H9 (cell line): ENCODE data around the gene ZNF317. TPM values are rescaled to one million over a fixed set of nuclear protein-coding genes. Genes with fewer than 3 reads are reported as not detected.

Experiments used
- DNase-seq: peaks from one replicate; pipeline ENCODE4 v3.0.0-alpha.2; 2017
- H2AFZ ChIP-seq: one replicate; pipeline ENCODE4 v1.6.1; 2013; ENCODE audit warnings: mild to moderate bottlenecking, low read length, control low read depth, moderate library complexity
- H2AK5ac ChIP-seq: 2 replicates; pipeline ENCODE4 v1.6.1; 2013; ENCODE audit warnings: low read length, control low read depth, mixed read lengths; ENCODE audit not compliant: insufficient read length
- H2BK120ac ChIP-seq: one replicate; pipeline ENCODE4 v1.6.1; 2013; ENCODE audit warnings: low read depth, mild to moderate bottlenecking, low read length, control low read depth, inconsistent platforms; ENCODE audit not compliant: poor library complexity, severe bottlenecking
- H2BK12ac ChIP-seq: 2 replicates; pipeline ENCODE4 v1.6.1; 2013; ENCODE audit warnings: low read length, control low read depth, mixed read lengths, low read depth; ENCODE audit not compliant: insufficient read length
- H2BK15ac ChIP-seq: 2 replicates; pipeline ENCODE4 v1.6.1; 2013; ENCODE audit warnings: low read depth, low read length, control low read depth
- H2BK20ac ChIP-seq: one replicate; pipeline ENCODE4 v1.6.1; 2013; ENCODE audit warnings: low read depth, mild to moderate bottlenecking, low read length, control low read depth, inconsistent platforms; ENCODE audit not compliant: poor library complexity, severe bottlenecking
- H2BK5ac ChIP-seq: 2 replicates; pipeline ENCODE4 v1.6.1; 2013; ENCODE audit warnings: low read length, control low read depth, mixed read lengths; ENCODE audit not compliant: insufficient read length
- H3K14ac ChIP-seq: 2 replicates; pipeline ENCODE4 v1.6.1; 2013; ENCODE audit warnings: low read length, control low read depth; ENCODE audit not compliant: insufficient read depth
- H3K18ac ChIP-seq: 2 replicates; pipeline ENCODE4 v1.6.1; 2013; ENCODE audit warnings: low read depth, mild to moderate bottlenecking, mixed read lengths, low read length, control low read depth; ENCODE audit not compliant: insufficient read length
- H3K23ac ChIP-seq: 2 replicates; pipeline ENCODE4 v1.6.1; 2013; ENCODE audit warnings: low read length, control low read depth, mixed read lengths, low read depth; ENCODE audit not compliant: insufficient read length
- H3K23me2 ChIP-seq: 2 replicates; pipeline ENCODE4 v1.6.1; 2013; ENCODE audit warnings: low read depth, mild to moderate bottlenecking, mixed read lengths, low read length, control low read depth; ENCODE audit not compliant: insufficient read length, poor library complexity, severe bottlenecking
- H3K27ac ChIP-seq: 2 replicates; pipeline ENCODE4 v1.5.1; 2013; ENCODE audit warnings: low read length, control low read depth, mixed read lengths, low read depth; ENCODE audit not compliant: insufficient read length
- H3K27me3 ChIP-seq: 2 replicates; pipeline ENCODE4 v1.6.1; 2013; ENCODE audit warnings: low read length, control low read depth, inconsistent platforms; ENCODE audit not compliant: insufficient read depth
- H3K4ac ChIP-seq: 2 replicates; pipeline ENCODE4 v1.6.1; 2013; ENCODE audit warnings: low read depth, mild to moderate bottlenecking, control low read depth, inconsistent platforms, low read length, moderate library complexity
- H3K4me1 ChIP-seq: 2 replicates; pipeline ENCODE4 v1.6.1; 2013; ENCODE audit warnings: low read length, control low read depth, inconsistent platforms; ENCODE audit not compliant: insufficient read depth
- H3K4me2 ChIP-seq: 2 replicates; pipeline ENCODE4 v1.6.1; 2013; ENCODE audit warnings: low read length, control low read depth, mixed read lengths; ENCODE audit not compliant: insufficient read length, insufficient read depth
- H3K56ac ChIP-seq: 2 replicates; pipeline ENCODE4 v1.6.1; 2013; ENCODE audit warnings: low read depth, mild to moderate bottlenecking, mixed read lengths, low read length, control low read depth; ENCODE audit not compliant: insufficient read length
- H3K79me1 ChIP-seq: 2 replicates; pipeline ENCODE4 v1.6.1; 2013; ENCODE audit warnings: low read depth, mild to moderate bottlenecking, moderate library complexity, low read length, control low read depth, inconsistent platforms; ENCODE audit not compliant: insufficient read depth, poor library complexity, severe bottlenecking
- H3K79me2 ChIP-seq: 2 replicates; pipeline ENCODE4 v1.6.1; 2013; ENCODE audit warnings: low read length, control low read depth, inconsistent platforms; ENCODE audit not compliant: insufficient read depth
- H3K9ac ChIP-seq: 2 replicates; pipeline ENCODE4 v1.6.1; 2013; ENCODE audit warnings: low read length, control low read depth, mixed read lengths; ENCODE audit not compliant: insufficient read length; ENCODE audit errors: extremely low read depth
- H3K9me3 ChIP-seq: one replicate; pipeline ENCODE4 v1.6.1; 2013; ENCODE audit warnings: low read depth, low read length, inconsistent platforms; ENCODE audit not compliant: control insufficient read depth
- H3T11ph ChIP-seq: one replicate; pipeline ENCODE4 v1.6.1; 2013; ENCODE audit warnings: mild to moderate bottlenecking, low read length, control low read depth, inconsistent platforms
- H4K20me1 ChIP-seq: one replicate; pipeline ENCODE4 v1.6.1; 2013; ENCODE audit not compliant: control insufficient read depth, insufficient read length, insufficient read depth
- H4K5ac ChIP-seq: 2 replicates; pipeline ENCODE4 v1.6.1; 2013; ENCODE audit warnings: low read depth, mild to moderate bottlenecking, mixed read lengths, low read length, control low read depth; ENCODE audit not compliant: insufficient read length
- H4K8ac ChIP-seq: replicated peaks from 2 replicates; pipeline ENCODE4 v1.6.1; 2013; ENCODE audit warnings: low read length, control low read depth, mixed read lengths, low read depth; ENCODE audit not compliant: insufficient read length
- H4K91ac ChIP-seq: 2 replicates; pipeline ENCODE4 v1.6.1; 2013; ENCODE audit warnings: low read depth, mild to moderate bottlenecking, moderate library complexity, mixed read lengths, low read length, control low read depth; ENCODE audit not compliant: insufficient read length
- H3K27ac Mint-ChIP-seq, 3 experiments: 2 replicates in 2 of 3; 3 replicates in 1 of 3; pipeline ENCODE4 v1.8.0; 2020 to 2021; ENCODE audit warnings: mixed read lengths in 3 of 3, mild to moderate bottlenecking in 1 of 3, moderate library complexity in 1 of 3
- H3K27me3 Mint-ChIP-seq: 2 replicates; pipeline ENCODE4 v1.8.0; 2021; ENCODE audit warnings: low read depth, mild to moderate bottlenecking, moderate library complexity, mixed read lengths
- H3K36me3 Mint-ChIP-seq, 3 experiments: 2 replicates in 2 of 3; 3 replicates in 1 of 3; pipeline ENCODE4 v1.8.0; 2020 to 2021; ENCODE audit warnings: low read depth in 3 of 3, mixed read lengths in 3 of 3; ENCODE audit not compliant: insufficient read depth in 1 of 3
- H3K4me1 Mint-ChIP-seq, 2 experiments: 2 replicates each; pipeline ENCODE4 v1.8.0; 2020; ENCODE audit warnings: mixed read lengths in 2 of 2
- H3K4me3 Mint-ChIP-seq, 2 experiments: 2 replicates in 1 of 2; 3 replicates in 1 of 2; pipeline ENCODE4 v1.8.0; 2020 to 2021; ENCODE audit warnings: mild to moderate bottlenecking in 2 of 2, mixed read lengths in 2 of 2, moderate library complexity in 1 of 2
- H3K9me3 Mint-ChIP-seq, 2 experiments: 2 replicates in 1 of 2; 3 replicates in 1 of 2; pipeline ENCODE4 v1.8.0; 2020; ENCODE audit warnings: mild to moderate bottlenecking in 2 of 2, mixed read lengths in 2 of 2, moderate library complexity in 1 of 2
- WGBS: extraction: QIAGEN DNeasy Blood & Tissue Kit; methylation state at CpG from one replicate; pipeline ENCODE4 v1.1.7; 2013; ENCODE audit warnings: missing lambda C conversion rate, low lambda C conversion rate, mixed read lengths; ENCODE audit not compliant: insufficient read length; ENCODE audit errors: extremely low coverage; 5-methylcytosine and 5-hydroxymethylcytosine counted together
- total RNA-seq: library from RNA; stranded (reverse); gene quantifications from 2 replicates; pipeline ENCODE4 v1.2.1, GENCODE V29; 2021
- TF ChIP-seq, protein P1 (sequence below): fragments of 200-600 bp; sonication (generic); conservative IDR thresholded peaks from 3 replicates; pipeline ENCODE4 v1.8.0; 2021; ENCODE audit warnings: antibody characterized with exemption, mild to moderate bottlenecking

The ZNF317 gene
- total RNA-seq, 1 experiment from 2014 or later: 52.8 TPM

- Histone ChIP-seq H2AFZ (no peak overlapping the region), H3K9ac (no peak overlapping the region), H4K91ac (no peak overlapping the region), H2BK20ac (no peak overlapping the region), H4K8ac (no peak overlapping the region), H3K18ac (no peak overlapping the region), H3K4me1 (no peaks in the 10 kb centered on the region), H3T11ph (no peak overlapping the region), H4K5ac (no peak overlapping the region), H3K4ac (no peak overlapping the region), H3K27me3 (no peaks in the 10 kb centered on the region), H3K79me2 (peaks cover 40% of the 10 kb centered on the region; the same call in 1 of the 2 replicates), H4K20me1 (no peaks in the 10 kb centered on the region), H2BK12ac (no peak overlapping the region), H2AK5ac (no peak overlapping the region), H3K79me1 (peaks cover 18% of the 10 kb centered on the region), H2BK120ac (no peak overlapping the region), H3K56ac (no peak overlapping the region), H3K27ac (no peak overlapping the region), H3K14ac (no peak overlapping the region), H3K4me2 (no peak overlapping the region), H2BK15ac (no peak overlapping the region), H3K23me2 (no peaks in the 10 kb centered on the region), H3K9me3 (peaks cover 25% of the 10 kb centered on the region), H2BK5ac (no peak overlapping the region), H3K23ac (no peak overlapping the region)
- TF ChIP-seq, protein P1, sequence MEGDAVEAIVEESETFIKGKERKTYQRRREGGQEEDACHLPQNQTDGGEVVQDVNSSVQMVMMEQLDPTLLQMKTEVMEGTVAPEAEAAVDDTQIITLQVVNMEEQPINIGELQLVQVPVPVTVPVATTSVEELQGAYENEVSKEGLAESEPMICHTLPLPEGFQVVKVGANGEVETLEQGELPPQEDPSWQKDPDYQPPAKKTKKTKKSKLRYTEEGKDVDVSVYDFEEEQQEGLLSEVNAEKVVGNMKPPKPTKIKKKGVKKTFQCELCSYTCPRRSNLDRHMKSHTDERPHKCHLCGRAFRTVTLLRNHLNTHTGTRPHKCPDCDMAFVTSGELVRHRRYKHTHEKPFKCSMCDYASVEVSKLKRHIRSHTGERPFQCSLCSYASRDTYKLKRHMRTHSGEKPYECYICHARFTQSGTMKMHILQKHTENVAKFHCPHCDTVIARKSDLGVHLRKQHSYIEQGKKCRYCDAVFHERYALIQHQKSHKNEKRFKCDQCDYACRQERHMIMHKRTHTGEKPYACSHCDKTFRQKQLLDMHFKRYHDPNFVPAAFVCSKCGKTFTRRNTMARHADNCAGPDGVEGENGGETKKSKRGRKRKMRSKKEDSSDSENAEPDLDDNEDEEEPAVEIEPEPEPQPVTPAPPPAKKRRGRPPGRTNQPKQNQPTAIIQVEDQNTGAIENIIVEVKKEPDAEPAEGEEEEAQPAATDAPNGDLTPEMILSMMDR: no peak
- Mint-ChIP-seq H3K4me3 (no peak overlapping the region), H3K27me3 (no peaks in the 10 kb centered on the region; the same call in none of the 2 replicates), H3K27ac (no peak overlapping the region), H3K36me3 (peaks cover 97 to 100% (median 99%) of the 10 kb centered on the region in 3 experiments), H3K4me1 (0 out of 4 replicates have a peak, but pooled peaks cover 0 to 2% of the 10 kb centered on the region in 2 experiments), H3K9me3 (peaks cover 56 to 88% of the 10 kb centered on the region in 2 experiments)
- no CpG with 5 or more reads among the region's 1 CpG for WGBS
- DNase-seq: no peak
Observed at GRCh38 chr19:9156304-9156703, 16.1 kb downstream of the ZNF317 start.
